ENCODE data around the gene PSMA8.

Gene PSMA8

GRCh38 chr18:26097563-26097962 lies 36.1 kb upstream of the PSMA8 start (continued):
- TF ChIP-seq ZBTB49 (tag by site-specific recombination; IDR thresholded peaks at IDR 0.05; ENCODE audit: low read depth) (no peak), HIC1 (tag by site-specific recombination; IDR thresholded peaks at IDR 0.05) (no peak)

- H3K27ac ChIP-seq (ENCODE audit: extremely low read depth, low read depth, low read length) = no peak overlapping the region
- H3K4me3 ChIP-seq (ENCODE audit: low read depth, low read length) = no peak overlapping the region
- H3K4me1 ChIP-seq (ENCODE audit: control insufficient read depth, insufficient read depth, low read length) = no peaks in the 10 kb centered on the region
- TF ChIP-seq IKZF3 (tag by site-specific recombination; IDR thresholded peaks at IDR 0.05) (no peak), OVOL3 (tag by site-specific recombination; IDR thresholded peaks at IDR 0.05) (no peak), ZNF785 (tag by site-specific recombination; IDR thresholded peaks at IDR 0.05) (no peak), ZNF426 (tag by site-specific recombination; IDR thresholded peaks at IDR 0.05) (no peak), ZNF37A (tag by site-specific recombination; IDR thresholded peaks at IDR 0.05) (no peak), ZNF311 (tag by site-specific recombination; IDR thresholded peaks at IDR 0.05; ENCODE audit: borderline replicate concordance) (no peak), ZBTB20 (tag by site-specific recombination; IDR thresholded peaks at IDR 0.05) (no peak), ZNF112 (tag by site-specific recombination; IDR thresholded peaks at IDR 0.05) (no peak), ELK4 (IDR thresholded peaks at IDR 0.05; ENCODE audit: borderline replicate concordance, low read depth, low read length) (no peak), ZNF174 (tag by site-specific recombination; IDR thresholded peaks at IDR 0.05) (no peak), ZNF518A (tag by site-specific recombination; conservative IDR thresholded peaks at IDR 0.05; ENCODE audit: low read depth) (no peak), ZNF664 (tag by site-specific recombination; IDR thresholded peaks at IDR 0.05) (no peak), ZNF223 (tag by site-specific recombination; IDR thresholded peaks at IDR 0.05) (no peak), ZNF138 (tag by site-specific recombination; IDR thresholded peaks at IDR 0.05; ENCODE audit: borderline replicate concordance) (no peak), ZBTB1 (tag by site-specific recombination; IDR thresholded peaks at IDR 0.05) (no peak)
- H3K9me3 ChIP-seq (ENCODE audit: control insufficient read depth, insufficient read depth, low read depth, low read length) = no peaks in the 10 kb centered on the region
- no peaks in the 10 kb centered on the region for H3K36me3 ChIP-seq (ENCODE audit: control insufficient read depth in 2 of 2, insufficient read depth in 1 of 2, low read length in 2 of 2)
- ChIA-PET CTCF (interaction anchor here (0.7 to 1.7 kb wide), 3 partner anchors 11 to 659 kb away, joined by 3 to 6 read pairs (median 3); no protein-coding TSS in a partner anchor), POLR2A (interaction anchor here (0.6 kb wide), 1 partner anchor 11 kb away, joined by 3 read pairs; no protein-coding TSS in a partner anchor)
These were observed 30.1 kb upstream of the PSMA8 start for GRCh38 chr18:26103579-26103978.
